M059J (cell line): ENCODE data around the gene ATOH1. TPM values are rescaled to one million over a fixed set of nuclear protein-coding genes. Genes with fewer than 3 reads are reported as not detected.

Experiments used
- DNase-seq: peaks from one replicate; pipeline ENCODE4 v3.0.0-alpha.2; 2012; ENCODE audit warnings: low read depth
- total RNA-seq: library from RNA; depleted of rRNA; stranded (reverse); fragments of >200 nt; shearing (Covaris generic); gene quantifications from 2 replicates; pipeline ENCODE4 v1.2.3, GENCODE V29; 2014; rRNA removed

The ATOH1 gene, protein sequence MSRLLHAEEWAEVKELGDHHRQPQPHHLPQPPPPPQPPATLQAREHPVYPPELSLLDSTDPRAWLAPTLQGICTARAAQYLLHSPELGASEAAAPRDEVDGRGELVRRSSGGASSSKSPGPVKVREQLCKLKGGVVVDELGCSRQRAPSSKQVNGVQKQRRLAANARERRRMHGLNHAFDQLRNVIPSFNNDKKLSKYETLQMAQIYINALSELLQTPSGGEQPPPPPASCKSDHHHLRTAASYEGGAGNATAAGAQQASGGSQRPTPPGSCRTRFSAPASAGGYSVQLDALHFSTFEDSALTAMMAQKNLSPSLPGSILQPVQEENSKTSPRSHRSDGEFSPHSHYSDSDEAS
- not detected in 2 replicates for total RNA-seq

- peak; percentile 12 for DNase-seq
Measured at GRCh38 chr4:93828332-93828994, at the start of gene ATOH1. Gene ATOH1 (plus strand): TSS chr4:93828753. CDS start chr4:93828927, 174 bp downstream.

- no peak for DNase-seq
Measured at GRCh38 chr4:93779228-93779627, 49.3 kb upstream of the ATOH1 start.

DNA sequence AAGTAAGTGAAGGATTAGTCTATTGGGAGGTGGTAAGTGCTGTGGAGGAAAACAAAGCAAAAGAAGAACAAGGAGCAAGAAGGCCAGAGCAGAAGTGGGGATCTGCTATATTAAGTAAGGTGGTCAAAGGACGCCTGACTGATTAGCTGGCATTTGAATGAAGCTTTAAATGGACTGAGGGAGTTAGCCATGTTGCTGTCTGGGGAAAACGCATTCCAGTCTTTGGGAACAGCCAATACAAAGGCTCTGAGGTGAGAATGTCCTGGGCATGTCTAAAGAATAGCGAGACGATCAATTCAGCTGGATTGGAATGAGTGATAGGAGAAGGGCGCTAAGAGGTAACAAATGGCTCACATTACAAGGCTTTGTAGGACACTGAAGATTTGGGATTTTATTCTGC, 48.5 kb upstream of the ATOH1 start:
- DNase-seq: no peak

DNA sequence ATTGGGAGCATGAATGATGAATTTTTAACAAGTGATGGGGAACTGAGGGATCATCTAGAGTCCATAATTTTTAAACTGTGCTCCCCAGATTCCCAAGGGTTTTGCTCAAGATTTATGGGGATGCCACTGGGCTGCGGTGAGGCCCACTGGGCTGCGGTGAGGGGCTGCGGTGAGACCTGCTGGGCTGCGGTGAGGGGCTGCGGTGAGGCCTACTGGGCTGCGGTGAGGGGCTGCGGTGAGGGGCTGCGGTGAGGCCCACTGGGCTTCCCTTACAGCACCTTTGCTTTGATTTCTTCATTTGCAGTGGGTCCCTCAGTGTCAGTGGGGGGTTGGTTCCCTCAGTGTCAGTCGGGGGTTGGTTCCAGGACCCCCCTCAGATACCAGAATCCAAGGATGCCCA, 47.4 kb upstream of the ATOH1 start:
- DNase-seq: no peak

DNA sequence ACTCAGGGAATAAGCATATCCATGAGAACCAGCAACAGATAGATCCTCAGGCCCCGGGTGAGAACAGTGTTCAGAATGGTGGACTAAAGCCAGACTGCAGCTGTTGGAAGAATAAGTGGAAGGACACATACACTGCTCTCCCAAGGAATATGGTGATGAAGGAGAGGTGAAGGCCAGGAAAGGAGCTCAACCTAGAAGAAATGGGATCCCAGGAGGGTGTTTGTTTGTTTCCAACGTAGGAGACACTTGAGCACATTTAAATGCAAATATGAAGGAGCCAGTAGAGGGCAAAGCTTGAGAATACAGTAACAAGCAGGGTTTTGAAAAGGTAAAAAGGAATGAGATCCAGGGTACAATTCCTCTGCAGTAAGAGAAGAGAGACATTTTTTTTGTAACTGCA, 42.4 kb upstream of the ATOH1 start:
- no peak for DNase-seq

DNA sequence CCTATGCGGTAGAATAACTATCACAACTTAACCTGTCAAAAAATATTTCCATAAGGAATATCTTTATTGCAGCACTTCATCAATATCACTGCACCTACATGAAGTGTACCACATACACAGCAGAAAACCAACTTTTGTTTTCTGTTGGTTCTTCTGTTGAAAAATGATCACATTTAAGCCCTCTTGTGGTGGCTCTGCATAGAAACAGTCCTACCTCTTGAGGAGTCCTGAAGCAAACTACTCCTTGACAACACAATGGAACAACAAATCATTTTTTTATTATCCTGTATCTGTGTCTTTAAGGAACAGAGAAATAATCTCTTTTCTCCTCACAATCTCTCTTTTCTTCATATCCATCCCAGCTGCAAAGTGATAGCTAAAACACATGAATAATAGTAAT, 39.8 kb upstream of the ATOH1 start:
- peak; percentile 12 for DNase-seq

DNA sequence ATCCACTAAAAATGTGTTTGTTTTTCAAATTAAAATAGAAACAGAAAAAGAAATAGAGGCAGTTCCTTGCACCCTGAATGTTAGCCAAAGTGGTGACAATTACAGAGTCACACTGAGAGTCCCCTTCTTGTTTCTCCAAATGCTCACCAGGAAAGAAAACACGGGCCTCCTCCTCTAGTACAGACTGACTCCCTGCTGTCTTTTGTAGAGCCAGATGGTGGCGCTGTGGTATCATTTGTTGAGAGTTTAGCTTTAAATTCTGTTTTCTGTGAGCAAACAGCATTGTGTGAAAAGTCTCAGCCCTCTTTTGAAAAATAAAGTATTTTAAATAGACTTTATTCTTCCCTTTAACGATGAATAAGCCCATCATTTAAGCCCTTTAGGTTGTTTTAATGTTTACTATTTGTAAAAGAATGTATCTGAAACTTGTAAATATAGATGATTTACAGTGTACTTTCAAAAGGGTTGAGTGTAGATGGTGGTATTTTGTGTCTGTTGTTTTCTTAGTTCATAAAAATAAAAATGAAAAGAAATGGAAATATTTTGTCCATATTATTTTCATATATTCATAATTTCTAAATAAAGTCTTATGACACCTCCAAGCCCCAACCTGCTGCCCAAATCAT, 36.9 kb upstream of the ATOH1 start:
- peak; percentile 36 for DNase-seq

- no peak for DNase-seq
Measured at GRCh38 chr4:93802045-93802444, 26.5 kb upstream of the ATOH1 start.

- no peak for DNase-seq
Measured at GRCh38 chr4:93809773-93810172, 18.8 kb upstream of the ATOH1 start.

DNA sequence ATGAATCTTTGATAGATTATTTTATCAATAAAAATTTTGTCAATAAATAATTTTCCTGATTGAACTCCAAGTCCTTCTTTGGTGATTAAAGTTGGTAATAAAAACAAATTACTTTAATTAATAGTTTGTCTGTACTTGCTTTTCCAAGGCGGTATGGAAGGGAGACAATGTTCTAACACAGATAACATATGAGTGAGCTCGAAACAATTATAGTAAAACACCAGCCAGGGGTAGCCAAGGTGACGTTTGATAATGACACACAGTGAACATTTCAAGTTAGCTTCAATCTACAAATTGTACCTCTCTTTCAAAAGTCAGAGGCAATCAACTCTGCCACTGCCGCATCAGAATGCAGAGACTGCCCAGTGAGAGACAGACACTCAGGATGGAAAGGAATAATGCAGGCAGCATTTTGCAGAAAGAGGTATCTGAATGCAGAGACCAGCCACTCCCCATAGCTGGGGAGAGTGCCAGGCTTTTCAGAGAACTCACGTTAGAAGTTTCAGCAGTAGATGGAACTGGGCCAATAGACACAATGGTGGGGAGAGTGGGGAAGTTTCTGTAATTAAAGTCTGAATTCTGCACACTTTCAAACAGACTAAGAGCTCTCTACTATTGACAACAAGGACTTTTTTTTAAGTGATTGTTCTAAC, 18.1 kb upstream of the ATOH1 start:
- DNase-seq: no peak

GRCh38 chr4:93813092-93813491, 15.5 kb upstream of the ATOH1 start:
- no peak for DNase-seq

DNA sequence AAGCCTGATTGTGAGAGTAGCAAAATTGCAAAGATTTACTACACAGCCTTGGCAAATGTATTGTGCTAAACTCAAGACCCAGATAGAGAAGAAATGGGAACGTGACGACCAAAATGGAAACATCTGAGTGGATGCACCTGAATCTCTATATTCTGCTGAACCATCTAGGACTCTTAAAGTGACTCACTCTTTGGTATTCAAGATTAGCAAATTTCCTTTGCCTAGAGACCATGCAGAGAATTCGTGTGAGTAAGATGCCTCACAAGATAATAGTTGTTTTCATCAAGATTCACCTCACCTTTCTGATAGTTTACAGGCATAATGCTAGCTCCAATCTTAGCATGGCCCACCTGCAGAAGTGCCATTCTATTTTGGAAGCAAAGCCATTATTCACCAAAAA, 14.4 kb upstream of the ATOH1 start:
- DNase-seq: no peak

DNA sequence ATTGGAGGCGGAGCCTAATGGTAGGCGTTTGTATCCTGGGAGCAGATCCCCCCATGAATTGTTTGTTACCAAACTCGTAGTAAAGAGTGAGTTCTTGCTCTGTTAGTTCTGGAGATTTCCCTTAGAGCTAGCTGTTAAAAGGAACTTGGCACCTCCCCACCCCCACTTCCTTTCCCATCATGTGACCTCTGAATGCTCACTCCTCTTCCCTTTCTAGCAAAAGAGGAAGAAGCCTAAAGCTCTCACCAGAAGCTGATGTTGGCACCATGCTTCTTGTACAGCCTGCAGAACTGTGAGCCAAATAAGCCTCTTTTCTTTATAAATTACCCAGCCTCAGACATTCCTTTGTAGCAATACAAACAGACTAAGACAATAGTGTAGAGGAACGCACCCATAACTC, 13.8 kb upstream of the ATOH1 start:
- no peak for DNase-seq

DNA sequence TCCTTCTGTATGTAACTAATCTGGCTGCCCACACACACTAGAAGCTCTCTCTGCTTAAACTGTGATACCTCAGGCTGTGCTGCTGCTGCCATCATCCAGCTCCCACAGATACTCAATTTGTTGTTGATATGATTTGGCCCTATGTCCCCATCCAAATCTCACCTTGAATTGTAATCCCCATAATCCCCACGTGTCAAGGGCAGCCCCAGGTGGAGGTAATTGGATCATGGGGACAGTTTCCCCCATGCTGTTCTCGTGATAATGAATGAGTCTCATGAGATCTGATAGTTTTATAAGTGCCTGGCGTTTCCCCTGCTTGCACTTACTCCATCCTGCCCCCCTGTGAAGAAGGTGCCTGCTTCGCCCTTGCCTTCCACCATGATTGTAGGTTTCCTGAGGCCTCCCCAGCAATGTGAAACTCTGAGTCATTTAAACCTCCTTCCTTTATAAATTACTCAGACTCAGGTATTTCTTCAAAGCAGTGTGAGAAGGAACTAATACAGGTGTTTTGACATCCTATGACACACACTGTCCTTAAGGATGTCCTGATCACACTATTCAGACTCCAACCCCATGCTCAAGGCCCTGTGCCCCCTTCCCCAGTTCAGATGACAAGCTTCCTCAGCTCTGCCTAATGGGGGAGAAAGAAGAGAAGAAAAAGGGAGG, 2.9 kb upstream of the ATOH1 start:
- DNase-seq: no peak

GRCh38 chr4:93827272-93827947, 1.1 kb upstream of the ATOH1 start:
- no peak for DNase-seq

DNA sequence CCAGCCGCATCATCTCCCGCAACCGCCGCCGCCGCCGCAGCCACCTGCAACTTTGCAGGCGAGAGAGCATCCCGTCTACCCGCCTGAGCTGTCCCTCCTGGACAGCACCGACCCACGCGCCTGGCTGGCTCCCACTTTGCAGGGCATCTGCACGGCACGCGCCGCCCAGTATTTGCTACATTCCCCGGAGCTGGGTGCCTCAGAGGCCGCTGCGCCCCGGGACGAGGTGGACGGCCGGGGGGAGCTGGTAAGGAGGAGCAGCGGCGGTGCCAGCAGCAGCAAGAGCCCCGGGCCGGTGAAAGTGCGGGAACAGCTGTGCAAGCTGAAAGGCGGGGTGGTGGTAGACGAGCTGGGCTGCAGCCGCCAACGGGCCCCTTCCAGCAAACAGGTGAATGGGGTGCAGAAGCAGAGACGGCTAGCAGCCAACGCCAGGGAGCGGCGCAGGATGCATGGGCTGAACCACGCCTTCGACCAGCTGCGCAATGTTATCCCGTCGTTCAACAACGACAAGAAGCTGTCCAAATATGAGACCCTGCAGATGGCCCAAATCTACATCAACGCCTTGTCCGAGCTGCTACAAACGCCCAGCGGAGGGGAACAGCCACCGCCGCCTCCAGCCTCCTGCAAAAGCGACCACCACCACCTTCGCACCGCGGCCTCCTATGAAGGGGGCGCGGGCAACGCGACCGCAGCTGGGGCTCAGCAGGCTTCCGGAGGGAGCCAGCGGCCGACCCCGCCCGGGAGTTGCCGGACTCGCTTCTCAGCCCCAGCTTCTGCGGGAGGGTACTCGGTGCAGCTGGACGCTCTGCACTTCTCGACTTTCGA, 654 bp downstream of the ATOH1 start:
- peak; percentile 2 for DNase-seq

DNA sequence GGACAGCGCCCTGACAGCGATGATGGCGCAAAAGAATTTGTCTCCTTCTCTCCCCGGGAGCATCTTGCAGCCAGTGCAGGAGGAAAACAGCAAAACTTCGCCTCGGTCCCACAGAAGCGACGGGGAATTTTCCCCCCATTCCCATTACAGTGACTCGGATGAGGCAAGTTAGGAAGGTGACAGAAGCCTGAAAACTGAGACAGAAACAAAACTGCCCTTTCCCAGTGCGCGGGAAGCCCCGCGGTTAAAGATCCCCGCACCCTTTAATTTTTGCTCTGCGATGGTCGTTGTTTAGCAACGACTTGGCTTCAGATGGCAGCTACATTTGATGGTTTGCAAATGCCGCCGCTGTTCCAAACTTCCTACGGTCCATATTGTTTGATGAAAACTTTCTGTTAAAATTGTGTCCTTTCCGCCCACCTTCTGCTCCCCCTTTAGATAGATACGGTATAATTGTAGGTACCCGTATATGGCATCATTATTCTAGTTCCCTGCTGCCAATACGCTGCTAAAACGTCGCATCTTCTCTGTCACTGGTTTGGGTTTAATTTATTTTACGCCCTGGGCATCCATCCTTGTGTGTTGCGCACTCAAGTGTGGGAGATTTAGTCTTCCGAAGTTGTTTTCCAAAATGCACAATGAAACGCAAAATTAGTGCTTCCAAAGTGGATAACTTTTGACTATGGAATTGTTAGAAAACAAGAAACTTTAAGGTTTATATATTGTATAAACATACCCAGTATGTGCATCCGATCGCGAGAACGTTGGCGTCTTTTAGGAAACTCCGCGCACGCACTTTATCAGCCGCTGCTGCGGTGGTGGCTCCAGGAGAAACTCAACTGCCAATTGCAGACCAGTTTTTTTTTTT, 1.5 kb downstream of the ATOH1 start:
- no peak for DNase-seq

DNA sequence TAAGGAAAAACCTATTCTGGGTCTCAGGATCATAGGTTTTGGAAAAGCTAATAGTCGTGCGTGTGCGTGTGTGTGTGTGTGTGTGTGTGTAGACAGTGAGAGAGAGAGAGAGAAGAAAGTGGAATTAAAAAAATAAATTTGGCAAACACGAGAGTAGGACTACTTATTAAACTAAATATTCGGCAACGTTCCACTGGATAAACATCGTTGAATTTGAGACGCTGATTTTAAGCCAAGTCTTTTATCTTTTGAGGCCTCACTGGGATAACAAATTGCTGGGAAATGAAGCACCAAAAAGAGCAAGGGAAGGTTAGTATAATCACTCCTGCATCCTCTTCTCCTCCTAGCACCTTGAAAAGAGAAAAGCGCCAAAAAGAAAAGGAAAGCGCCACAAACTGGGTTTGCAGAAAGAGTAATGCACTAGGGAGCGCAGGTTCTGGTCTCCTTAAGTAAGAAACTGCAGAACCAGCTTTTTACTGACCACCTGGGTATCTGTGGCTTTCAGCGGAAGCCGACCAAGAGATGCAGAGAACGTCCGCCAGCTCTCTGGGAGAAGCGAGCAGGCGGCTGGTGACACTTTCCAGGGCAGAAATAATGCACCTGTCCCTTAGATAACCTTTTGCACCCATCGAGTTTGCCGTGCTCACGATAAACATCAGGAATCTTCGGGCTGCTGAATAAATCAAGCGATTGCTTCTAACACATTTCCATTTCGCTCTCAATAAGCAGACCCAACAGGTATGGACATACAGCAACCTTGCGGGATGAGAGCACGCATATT, 3.4 kb downstream of the ATOH1 start:
- no peak for DNase-seq
